ENCODE data around the gene TEN1. TPM values are rescaled to one million over a fixed set of nuclear protein-coding genes. Genes with fewer than 3 reads are reported as not detected.

The TEN1 gene
- total and polyA plus RNA-seq, 2 of the 13 experiments (the other 11 are each of a cell fraction or from before 2014, with no cell fraction given) = 18.0 to 21.3 TPM

DNA sequence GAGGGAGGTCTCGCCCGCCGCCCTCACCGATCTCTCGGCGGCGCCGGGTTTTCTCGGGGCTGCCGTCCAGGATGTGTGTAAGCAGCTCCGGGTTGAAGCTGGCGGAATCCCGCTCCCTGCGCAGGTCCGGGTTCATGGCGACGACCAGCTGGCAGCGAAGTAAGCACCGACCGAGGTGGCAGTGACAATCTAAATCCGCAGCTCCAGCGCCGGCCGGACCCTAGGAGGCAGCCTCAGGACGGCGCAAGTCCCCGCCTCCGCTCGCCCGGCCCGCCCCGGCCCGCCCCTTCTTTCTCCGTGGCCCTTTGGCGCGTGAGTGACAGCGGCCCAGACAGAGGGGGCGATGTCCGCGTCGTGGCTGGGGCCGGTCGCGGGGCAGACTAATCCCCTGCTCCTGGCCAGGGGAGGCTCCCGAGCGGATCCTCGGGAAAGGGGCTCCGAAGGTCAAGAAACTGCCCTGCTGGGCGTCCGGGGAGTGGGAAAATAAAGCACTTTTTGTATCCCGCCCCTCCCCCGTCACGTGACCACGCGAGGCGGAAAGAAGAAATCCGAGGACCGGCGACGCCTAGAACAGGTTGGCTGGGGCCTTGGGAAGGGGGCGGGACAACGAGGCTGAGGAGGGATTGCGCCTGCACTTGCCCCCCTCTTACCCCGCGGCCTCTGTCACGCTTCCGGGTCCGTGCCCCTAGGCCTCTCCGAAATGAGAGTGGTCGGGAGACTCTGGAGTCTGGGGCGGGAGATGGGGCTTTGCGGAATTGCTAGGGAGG is at the start of gene TEN1, which contains the start of gene ACOX1 (continued):
- TF ChIP-seq ATF1 (CRISPR knock-in tag; IDR thresholded peaks at IDR 0.05) = peak; percentile 44; the same call in 1 of the 2 replicates
- peak; percentile 88 for TF ChIP-seq RFXANK (CRISPR knock-in tag; IDR thresholded peaks at IDR 0.05)
- TF ChIP-seq ZNF282 (IDR thresholded peaks at IDR 0.05; ENCODE audit: partially characterized antibody) = no peak
- TF ChIP-seq ZNF17 (CRISPR knock-in tag; IDR thresholded peaks at IDR 0.05) = no peak
- peak; percentile 76; the same call in 1 of the 2 replicates for TF ChIP-seq GFI1 (CRISPR knock-in tag; IDR thresholded peaks at IDR 0.05; ENCODE audit: borderline replicate concordance)
- no peak for TF ChIP-seq MBD4 (IDR thresholded peaks at IDR 0.05; ENCODE audit: borderline replicate concordance, low read length)
- TF ChIP-seq ZBTB26 (CRISPR knock-in tag; IDR thresholded peaks at IDR 0.05; ENCODE audit: borderline replicate concordance) = peak; percentile 88; the same call in 1 of the 2 replicates
- TF ChIP-seq ZNF510 (CRISPR knock-in tag; IDR thresholded peaks at IDR 0.05; ENCODE audit: low read depth) = peak; percentile 90

- DNase-seq (ENCODE audit: low spot score) = no peak
- no peaks in the 10 kb centered on the region for H3K27me3 ChIP-seq (ENCODE audit: control insufficient read depth in 1 of 2, insufficient read depth in 2 of 2, low read length in 2 of 2)
- WGBS (ENCODE audit: low lambda C conversion rate) = 62% methylated on average over 4 of the region's 4 CpGs
- no peak overlapping the region for H3K27ac ChIP-seq (ENCODE audit: extremely low read length, insufficient read depth, low read length)
- no peak overlapping the region for H3K4me2 ChIP-seq (ENCODE audit: low read depth, low read length)
- H4K20me1 ChIP-seq (ENCODE audit: insufficient read depth, low read length) = no peaks in the 10 kb centered on the region
- BruUV-seq (replicated peaks) = no TSS peak
- H3K36me3 ChIP-seq (replicated peaks in 1 of 2; ENCODE audit: control insufficient read depth in 1 of 2, insufficient read depth in 2 of 2, low read length in 2 of 2) = no peaks in the 10 kb centered on the region
- intact Hi-C loops (cut with micrococcal nuclease; ENCODE audit: unreplicated experiment) = no loop called here
- no peaks in the 10 kb centered on the region for H3K9me3 ChIP-seq (ENCODE audit: low read length)
- H2AFZ ChIP-seq (ENCODE audit: low read length) = no peak overlapping the region
- ChIA-PET POLR2A (no interaction called here), CTCF (ENCODE audit: low intra/inter-chr PET ratio, low total read pairs) (no interaction called here)
- in situ Hi-C loops (cut with HindIII; ENCODE audit: extremely low pct_ligation_motif_present, low pct_unique_long_range_greater_than_20kb) = no loop called here
- no peaks in the 10 kb centered on the region for H3K79me2 ChIP-seq (ENCODE audit: insufficient read depth, low read length)
- H3K4me3 ChIP-seq (replicated peaks in 1 of 3; ENCODE audit: insufficient read depth in 1 of 3, low read depth in 2 of 3, low read length in 3 of 3) = no peak overlapping the region
- H3K4me1 ChIP-seq (ENCODE audit: insufficient read depth, low read length) = peaks cover 18% of the 10 kb centered on the region
- ATAC-seq = no peak
- H3K9ac ChIP-seq (ENCODE audit: insufficient read depth, low read depth, low read length) = no peak overlapping the region
- no peak for FAIRE-seq
- TF ChIP-seq ARID4A (CRISPR knock-in tag; IDR thresholded peaks at IDR 0.05; ENCODE audit: borderline replicate concordance) = no peak
- no peak for TF ChIP-seq THAP11 (CRISPR knock-in tag; IDR thresholded peaks at IDR 0.05)
- TF ChIP-seq ZNF367 (CRISPR knock-in tag; IDR thresholded peaks at IDR 0.05; ENCODE audit: borderline replicate concordance) = no peak
- TF ChIP-seq, protein P1, sequence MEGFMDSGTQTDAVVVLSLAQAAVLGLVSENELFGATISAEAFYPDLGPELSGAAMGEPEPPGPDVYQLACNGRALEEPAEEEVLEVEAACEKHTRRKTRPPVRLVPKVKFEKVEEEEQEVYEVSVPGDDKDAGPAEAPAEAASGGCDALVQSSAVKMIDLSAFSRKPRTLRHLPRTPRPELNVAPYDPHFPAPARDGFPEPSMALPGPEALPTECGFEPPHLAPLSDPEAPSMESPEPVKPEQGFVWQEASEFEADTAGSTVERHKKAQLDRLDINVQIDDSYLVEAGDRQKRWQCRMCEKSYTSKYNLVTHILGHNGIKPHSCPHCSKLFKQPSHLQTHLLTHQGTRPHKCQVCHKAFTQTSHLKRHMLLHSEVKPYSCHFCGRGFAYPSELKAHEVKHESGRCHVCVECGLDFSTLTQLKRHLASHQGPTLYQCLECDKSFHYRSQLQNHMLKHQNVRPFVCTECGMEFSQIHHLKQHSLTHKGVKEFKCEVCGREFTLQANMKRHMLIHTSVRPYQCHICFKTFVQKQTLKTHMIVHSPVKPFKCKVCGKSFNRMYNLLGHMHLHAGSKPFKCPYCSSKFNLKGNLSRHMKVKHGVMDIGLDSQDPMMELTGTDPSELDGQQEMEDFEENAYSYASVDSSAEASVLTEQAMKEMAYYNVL (CRISPR knock-in tag; IDR thresholded peaks at IDR 0.05; ENCODE audit: borderline replicate concordance) = no peak
- no peak for TF ChIP-seq MAZ (IDR thresholded peaks at IDR 0.05; ENCODE audit: borderline replicate concordance, low read depth, low read length)
- TF ChIP-seq MAZ (CRISPR knock-in tag; IDR thresholded peaks at IDR 0.05; ENCODE audit: low read depth) = no peak
- no peak for TF ChIP-seq ZNF24 (IDR thresholded peaks at IDR 0.05)
- no peak for TF ChIP-seq ZNF232 (CRISPR knock-in tag; IDR thresholded peaks at IDR 0.05; ENCODE audit: borderline replicate concordance)
- TF ChIP-seq ZBTB8A (CRISPR knock-in tag; IDR thresholded peaks at IDR 0.05; ENCODE audit: borderline replicate concordance, low read depth) = no peak
These were observed 48.0 kb upstream of the TEN1 start for GRCh38 chr17:75931062-75931461.

All from HepG2 (cell line).